ENCODE measurements around the gene LDLRAD3.
A peak's percentile ranks its signal among the peaks of the same experiment; 100 is the strongest.
"Not testable (repeated sequence)": the region's sequence is repeated elsewhere in the genome, so short reads cannot be mapped to it uniquely, and the experiment has no call there.

LDLRAD3 gene

DNA sequence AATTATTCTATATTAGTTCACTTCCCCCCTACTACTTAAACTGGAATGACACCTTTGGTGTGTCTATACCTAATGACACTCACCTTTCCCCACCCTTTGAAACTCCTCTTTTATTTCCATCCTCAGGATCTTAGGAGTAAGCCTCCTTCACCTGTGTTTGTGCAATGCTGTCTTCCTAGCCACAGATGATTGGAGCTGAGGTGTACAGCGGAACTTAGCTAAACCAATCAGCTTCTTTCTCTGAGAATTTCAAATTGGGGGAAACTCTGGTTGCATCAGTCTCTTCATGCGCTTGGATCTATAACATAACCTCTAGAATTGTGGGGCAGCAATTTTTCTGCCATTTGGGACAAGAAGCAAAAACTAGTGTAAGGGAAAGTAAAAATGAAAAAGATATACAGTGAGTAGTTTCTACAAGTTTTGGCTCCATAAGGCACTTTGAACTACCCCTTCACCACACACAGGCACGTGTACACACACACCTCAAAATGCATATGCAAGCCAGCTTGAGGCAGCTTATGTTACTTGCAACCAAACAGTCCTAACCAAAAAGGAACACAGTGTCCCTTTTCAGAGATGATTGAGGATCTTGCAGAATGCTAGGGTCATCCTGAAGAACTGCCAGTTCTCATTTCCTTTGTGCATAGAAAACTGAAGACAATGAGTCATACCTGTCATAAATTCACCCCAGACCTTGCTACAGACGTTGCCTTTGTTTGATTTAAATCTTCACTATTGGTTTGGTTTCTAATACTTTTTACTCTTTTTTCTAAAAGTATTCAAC lies 36.0 kb upstream of the LDLRAD3 start:
- DNase-seq (ENCODE audit: low read depth), result peak; percentile 96
- TF ChIP-seq, protein P1, sequence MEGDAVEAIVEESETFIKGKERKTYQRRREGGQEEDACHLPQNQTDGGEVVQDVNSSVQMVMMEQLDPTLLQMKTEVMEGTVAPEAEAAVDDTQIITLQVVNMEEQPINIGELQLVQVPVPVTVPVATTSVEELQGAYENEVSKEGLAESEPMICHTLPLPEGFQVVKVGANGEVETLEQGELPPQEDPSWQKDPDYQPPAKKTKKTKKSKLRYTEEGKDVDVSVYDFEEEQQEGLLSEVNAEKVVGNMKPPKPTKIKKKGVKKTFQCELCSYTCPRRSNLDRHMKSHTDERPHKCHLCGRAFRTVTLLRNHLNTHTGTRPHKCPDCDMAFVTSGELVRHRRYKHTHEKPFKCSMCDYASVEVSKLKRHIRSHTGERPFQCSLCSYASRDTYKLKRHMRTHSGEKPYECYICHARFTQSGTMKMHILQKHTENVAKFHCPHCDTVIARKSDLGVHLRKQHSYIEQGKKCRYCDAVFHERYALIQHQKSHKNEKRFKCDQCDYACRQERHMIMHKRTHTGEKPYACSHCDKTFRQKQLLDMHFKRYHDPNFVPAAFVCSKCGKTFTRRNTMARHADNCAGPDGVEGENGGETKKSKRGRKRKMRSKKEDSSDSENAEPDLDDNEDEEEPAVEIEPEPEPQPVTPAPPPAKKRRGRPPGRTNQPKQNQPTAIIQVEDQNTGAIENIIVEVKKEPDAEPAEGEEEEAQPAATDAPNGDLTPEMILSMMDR (IDR thresholded peaks at IDR 0.05; ENCODE audit: low read length, missing control alignments), result no peak
- H3K4me3 ChIP-seq (replicated peaks; ENCODE audit: low read depth, low read length), result no peak overlapping the region

DNA sequence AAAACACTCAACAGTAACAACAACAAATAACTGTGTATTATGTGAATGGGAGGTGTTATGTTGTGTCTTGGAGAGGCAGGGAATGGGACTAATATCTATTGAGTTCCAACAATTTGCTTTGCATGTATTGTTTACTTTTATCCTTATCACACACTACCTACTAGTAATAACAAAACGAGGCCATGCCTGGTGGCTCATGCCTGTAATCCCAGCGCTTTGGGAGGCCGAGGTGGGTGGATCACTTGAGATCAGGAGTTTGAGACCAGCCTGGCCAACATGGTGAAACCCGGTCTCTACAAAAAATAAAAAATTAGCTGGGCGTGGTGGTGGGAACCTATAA lies 35.5 kb upstream of the LDLRAD3 start:
- DNase-seq (ENCODE audit: low read depth); H3K4me3 ChIP-seq (replicated peaks; ENCODE audit: low read depth, low read length): not testable (repeated sequence)

DNA sequence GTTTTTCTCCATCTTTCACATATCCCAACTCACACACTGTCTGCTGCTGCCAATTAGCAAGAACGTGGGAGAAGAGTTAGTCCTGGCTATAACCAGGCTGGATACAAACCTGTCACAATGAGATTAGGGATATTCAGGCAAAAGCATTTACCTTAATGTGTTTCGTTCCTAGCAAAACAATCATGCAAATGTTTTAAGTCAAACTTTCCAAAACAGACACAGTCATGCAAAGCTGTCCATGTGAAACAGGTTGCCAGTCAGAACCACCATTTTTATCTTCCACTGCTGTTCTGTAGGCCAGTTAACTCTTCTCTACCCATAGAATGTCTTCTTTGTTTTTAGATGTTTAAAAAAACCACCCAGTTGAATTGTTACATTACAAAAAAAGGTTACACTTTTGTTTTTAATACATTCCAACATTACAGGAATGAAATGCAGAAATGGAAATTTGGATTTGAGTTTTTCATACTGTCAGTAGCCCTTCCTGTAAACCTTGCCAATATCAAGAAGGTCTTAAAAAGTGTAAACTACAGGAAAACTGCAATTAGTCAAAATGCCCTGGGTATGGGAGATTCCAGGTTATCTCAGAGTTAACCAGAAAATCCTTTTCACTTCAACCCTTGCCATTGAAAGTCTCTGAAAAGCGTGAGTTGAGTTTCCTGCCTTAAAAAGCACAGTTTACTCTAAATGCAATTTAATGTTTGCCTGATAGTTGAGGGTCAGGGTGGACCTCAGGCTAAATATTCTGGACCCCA lies 34.2 kb upstream of the LDLRAD3 start:
- no peak for DNase-seq (ENCODE audit: low read depth)
- TF ChIP-seq, protein P1 (IDR thresholded peaks at IDR 0.05; ENCODE audit: low read length, missing control alignments), result no peak
- H3K4me3 ChIP-seq (replicated peaks; ENCODE audit: low read depth, low read length), result no peak overlapping the region

DNA sequence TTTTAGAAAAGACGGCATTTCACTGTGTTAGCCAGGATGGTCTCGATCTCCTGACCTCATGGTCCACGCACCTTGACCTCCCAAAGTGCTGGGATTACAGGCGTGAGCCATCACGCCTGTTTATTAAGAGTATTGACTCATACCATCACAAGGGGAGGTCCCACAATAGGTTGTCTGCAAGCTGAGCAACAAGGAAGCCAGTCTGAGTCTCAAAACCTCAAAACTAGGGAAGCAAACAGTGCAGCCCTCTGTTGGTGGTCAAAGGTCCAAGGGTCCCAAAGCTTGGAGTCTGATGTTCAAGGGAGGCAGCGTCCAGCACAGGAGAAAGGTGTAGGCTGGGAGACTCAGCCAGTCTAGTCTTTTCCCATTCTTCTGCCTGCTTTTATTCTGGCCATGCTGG lies 32.8 kb upstream of the LDLRAD3 start:
- DNase-seq (ENCODE audit: low read depth), result peak; percentile 31
- H3K4me3 ChIP-seq (replicated peaks; ENCODE audit: low read depth, low read length), result no peak overlapping the region
- TF ChIP-seq, protein P1 (IDR thresholded peaks at IDR 0.05; ENCODE audit: low read length, missing control alignments), result no peak

DNA sequence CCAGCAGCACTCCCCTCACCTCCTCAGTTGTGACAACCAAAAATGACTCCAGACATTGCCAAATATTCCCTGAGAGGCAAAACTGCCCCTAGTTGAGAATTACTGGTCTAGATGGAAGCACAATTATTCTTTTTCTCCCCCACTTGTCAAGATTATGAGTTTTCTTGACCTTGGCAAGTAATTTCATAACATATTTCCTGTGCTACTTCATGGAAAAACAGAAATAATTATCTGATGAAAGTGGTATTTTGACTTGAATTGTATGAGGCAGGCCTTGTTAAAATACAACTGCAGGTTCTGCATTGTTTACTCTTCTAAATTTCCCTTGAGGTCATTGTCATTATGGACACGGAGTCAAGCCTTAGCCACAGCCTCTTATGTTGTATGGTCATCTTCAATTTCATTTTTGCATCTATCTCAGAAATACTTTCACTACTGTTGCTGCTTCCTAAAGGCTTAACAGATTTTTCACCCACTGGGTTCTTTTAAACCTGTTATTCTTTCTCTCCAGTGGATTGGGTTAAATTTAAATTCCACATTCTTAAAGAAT lies 32.2 kb upstream of the LDLRAD3 start:
- TF ChIP-seq, protein P1 (IDR thresholded peaks at IDR 0.05; ENCODE audit: low read length, missing control alignments), result no peak
- DNase-seq (ENCODE audit: low read depth), result peak; percentile 63
- H3K4me3 ChIP-seq (replicated peaks; ENCODE audit: low read depth, low read length), result no peak overlapping the region

DNA sequence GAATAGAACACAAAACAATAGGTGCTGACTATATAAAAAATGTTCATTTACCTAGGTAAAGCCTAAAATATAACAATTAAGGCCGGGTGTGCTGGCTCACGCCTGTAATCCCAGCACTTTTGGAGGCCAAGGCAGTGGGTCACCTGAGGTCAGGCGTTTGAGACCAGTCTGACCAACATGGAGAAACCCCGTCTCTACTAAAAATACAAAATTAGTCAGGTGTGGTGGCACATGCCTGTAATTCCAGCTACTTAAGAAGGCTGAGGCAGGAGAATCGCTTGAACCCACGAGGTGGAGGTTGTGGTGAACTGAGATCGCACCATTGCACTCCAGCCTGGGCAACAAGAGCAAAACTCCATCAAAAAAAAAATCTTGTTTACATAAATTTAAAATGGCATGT lies 31.4 kb upstream of the LDLRAD3 start:
- not testable (repeated sequence) for H3K4me3 ChIP-seq (replicated peaks; ENCODE audit: low read depth, low read length); DNase-seq (ENCODE audit: low read depth)

DNA sequence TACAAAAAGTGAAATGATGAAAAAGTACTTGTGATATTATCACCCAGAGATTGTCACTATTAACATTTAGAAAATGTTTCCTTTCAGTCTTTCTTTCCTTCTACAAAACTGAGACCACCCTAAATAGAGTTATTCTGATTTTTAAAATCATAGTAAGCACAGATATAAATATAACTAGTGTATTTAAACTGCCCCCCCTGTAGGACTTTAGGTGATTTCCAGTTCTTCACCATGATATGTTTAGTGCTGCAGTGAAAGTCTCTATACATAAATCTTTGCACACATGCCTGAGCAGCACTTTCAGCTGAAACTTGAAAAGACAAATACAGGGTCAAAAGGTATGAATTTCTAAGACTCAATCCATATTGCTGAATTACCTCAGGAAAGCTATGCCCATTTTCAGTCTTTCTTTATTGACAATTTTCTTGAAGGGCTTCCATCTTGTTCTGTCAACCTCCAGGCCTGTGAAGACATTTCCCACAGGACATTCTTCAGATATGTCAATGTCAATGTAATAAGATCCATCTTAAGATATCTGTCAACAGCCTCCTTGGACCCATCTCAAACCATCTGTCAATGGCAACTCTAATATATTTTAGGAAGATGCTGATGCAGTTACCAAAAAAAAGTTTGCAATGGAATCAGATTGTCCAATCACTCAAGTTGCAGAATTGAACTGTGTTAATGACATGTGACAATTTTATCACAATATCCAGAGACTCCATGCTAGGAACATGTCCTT lies 30.8 kb upstream of the LDLRAD3 start:
- DNase-seq (ENCODE audit: low read depth), result no peak
- TF ChIP-seq, protein P1 (IDR thresholded peaks at IDR 0.05; ENCODE audit: low read length, missing control alignments), result no peak
- no peak overlapping the region for H3K4me3 ChIP-seq (replicated peaks; ENCODE audit: low read depth, low read length)

Measured in fibroblast of pulmonary artery (primary cell).